NB4 (cell line): ENCODE data around the gene RAD1.

Source experiments
- CTCF ChIP-seq: IDR thresholded peaks from one replicate; pipeline ENCODE4 v1.5.1; 2012; ENCODE audit warnings: low read depth, low read length
- POLR2A ChIP-seq: IDR thresholded peaks from 2 replicates; pipeline ENCODE4 v1.6.1; 2011; ENCODE audit warnings: mild to moderate bottlenecking; ENCODE audit not compliant: insufficient read length; ENCODE audit errors: extremely low read depth

DNA sequence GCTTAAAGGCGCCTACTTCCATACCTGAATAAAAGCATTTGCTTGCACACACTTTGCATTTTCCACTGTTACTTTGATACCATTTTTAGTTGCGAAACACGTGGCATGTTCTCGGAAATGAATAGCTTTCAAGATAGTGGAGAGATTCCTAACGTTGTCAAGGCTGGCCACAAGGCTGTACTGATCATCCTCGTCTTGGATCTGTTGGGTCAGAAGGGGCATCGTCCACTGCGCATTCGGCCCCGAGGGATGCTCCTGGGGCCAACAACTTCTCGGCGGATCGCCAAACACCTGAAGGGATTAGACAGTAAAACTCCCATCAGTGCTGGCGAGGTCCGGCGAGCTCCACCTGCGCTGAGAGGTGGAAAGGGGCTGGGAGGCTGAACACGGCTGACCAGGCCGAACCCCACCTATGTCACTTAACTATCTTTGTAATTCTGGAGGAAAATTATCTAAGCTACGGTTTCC is 599 bp downstream of the RAD1 start:
- no peak for TF ChIP-seq POLR2A
- no peak for TF ChIP-seq CTCF
